ENCODE measurements around the gene MINDY3.

Gene MINDY3

DNA sequence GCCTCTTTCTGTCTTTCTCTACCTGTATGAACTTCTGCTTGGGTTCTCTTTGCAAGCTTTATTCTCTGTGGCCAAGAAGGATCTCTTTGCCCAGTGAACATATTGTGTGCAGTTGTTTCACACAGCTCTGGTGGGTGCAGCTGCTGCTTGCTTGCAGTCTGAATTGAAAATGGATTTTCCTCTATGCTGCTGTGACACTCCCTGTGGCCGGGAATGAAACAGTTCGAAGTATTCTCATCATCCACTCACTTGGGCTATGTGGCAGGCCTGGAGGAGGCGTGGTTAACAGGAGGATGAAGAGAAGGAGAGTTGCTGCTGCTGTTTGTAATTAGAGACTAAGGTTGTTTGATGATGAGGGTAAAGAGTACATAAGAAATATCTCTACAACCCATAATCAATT is 112.2 kb downstream of the MINDY3 start:
- DNase-seq (ENCODE audit: low read depth) = peak; percentile 10
- no peak overlapping the region for H3K4me3 ChIP-seq (ENCODE audit: low read depth, low read length)
- TF ChIP-seq, protein P1, sequence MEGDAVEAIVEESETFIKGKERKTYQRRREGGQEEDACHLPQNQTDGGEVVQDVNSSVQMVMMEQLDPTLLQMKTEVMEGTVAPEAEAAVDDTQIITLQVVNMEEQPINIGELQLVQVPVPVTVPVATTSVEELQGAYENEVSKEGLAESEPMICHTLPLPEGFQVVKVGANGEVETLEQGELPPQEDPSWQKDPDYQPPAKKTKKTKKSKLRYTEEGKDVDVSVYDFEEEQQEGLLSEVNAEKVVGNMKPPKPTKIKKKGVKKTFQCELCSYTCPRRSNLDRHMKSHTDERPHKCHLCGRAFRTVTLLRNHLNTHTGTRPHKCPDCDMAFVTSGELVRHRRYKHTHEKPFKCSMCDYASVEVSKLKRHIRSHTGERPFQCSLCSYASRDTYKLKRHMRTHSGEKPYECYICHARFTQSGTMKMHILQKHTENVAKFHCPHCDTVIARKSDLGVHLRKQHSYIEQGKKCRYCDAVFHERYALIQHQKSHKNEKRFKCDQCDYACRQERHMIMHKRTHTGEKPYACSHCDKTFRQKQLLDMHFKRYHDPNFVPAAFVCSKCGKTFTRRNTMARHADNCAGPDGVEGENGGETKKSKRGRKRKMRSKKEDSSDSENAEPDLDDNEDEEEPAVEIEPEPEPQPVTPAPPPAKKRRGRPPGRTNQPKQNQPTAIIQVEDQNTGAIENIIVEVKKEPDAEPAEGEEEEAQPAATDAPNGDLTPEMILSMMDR (conservative IDR thresholded peaks at IDR 0.05; ENCODE audit: low read depth, low read length) = no peak

- H3K4me3 ChIP-seq (ENCODE audit: low read depth, low read length) = no peak overlapping the region
- DNase-seq (ENCODE audit: low read depth) = no peak
- TF ChIP-seq, protein P1 (conservative IDR thresholded peaks at IDR 0.05; ENCODE audit: low read depth, low read length) = no peak
Observed at GRCh38 chr10:15747632-15748031, 112.7 kb downstream of the MINDY3 start.

GRCh38 chr10:15745751-15746150 is 114.6 kb downstream of the MINDY3 start:
- TF ChIP-seq, protein P1 (conservative IDR thresholded peaks at IDR 0.05; ENCODE audit: low read depth, low read length) = no peak
- DNase-seq (ENCODE audit: low read depth) = peak; percentile 55
- H3K4me3 ChIP-seq (ENCODE audit: low read depth, low read length) = no peak overlapping the region

DNA sequence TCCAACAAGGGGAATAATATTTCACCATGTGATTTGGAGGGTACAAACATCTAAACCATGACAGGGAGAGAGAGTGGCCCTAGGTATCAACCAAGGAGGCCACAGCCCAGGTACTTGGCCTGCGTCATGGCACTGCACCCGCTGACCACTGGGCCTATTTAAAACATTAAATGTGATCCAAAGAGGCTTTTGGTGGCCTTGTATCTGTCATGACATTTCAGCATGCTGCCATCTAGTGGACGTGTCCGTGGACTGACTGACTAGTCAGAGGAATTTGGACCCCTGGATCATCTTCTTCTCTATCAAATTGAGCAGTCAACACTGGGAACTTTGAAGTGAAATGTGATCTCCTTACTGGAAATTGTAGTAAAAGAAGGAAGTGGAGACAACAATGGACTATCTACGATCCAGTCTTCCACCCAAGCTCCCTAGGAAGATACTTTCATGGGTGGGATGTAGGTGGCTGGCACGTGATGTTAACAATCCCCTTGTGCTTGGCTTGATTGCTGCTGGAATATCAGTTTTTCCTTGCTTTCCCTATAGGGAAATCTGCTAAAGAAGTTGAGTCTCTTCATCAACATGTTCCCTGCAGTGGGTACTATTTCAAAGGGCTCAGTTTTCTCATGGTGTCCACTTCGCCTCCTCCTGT is 116.0 kb downstream of the MINDY3 start:
- peak; percentile 81 for DNase-seq (ENCODE audit: low read depth)
- H3K4me3 ChIP-seq (ENCODE audit: low read depth, low read length) = no peak overlapping the region
- TF ChIP-seq, protein P1 (conservative IDR thresholded peaks at IDR 0.05; ENCODE audit: low read depth, low read length) = peak; percentile 72

DNA sequence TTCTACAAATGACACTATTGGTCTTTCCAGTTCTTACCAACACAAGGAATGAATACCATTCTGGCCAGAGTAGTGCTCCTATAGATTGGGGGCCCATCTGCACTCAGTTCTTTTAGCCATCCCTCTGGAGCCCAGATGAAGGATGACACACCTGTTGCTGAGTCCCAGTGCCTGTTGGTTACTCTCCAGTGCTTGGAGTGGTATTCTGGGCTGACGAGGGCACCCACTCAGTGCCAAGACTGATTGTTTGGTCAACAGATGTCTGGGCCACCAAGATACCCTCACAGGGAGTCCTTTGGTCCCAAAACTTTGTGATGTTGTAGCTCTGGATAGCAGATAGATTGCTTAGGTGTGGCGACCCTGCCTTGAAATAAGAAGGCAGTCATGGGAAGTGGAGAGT is 116.9 kb downstream of the MINDY3 start:
- DNase-seq (ENCODE audit: low read depth) = no peak
- no peak overlapping the region for H3K4me3 ChIP-seq (ENCODE audit: low read depth, low read length)
- TF ChIP-seq, protein P1 (conservative IDR thresholded peaks at IDR 0.05; ENCODE audit: low read depth, low read length) = no peak

GRCh38 chr10:15742836-15743235 is 117.5 kb downstream of the MINDY3 start:
- TF ChIP-seq, protein P1 (conservative IDR thresholded peaks at IDR 0.05; ENCODE audit: low read depth, low read length) = no peak
- DNase-seq (ENCODE audit: low read depth) = no peak
- H3K4me3 ChIP-seq (ENCODE audit: low read depth, low read length) = no peak overlapping the region

- DNase-seq (ENCODE audit: low read depth) = no peak
- TF ChIP-seq, protein P1 (conservative IDR thresholded peaks at IDR 0.05; ENCODE audit: low read depth, low read length) = no peak
- H3K4me3 ChIP-seq (ENCODE audit: low read depth, low read length) = no peak overlapping the region
Observed at GRCh38 chr10:15742102-15742501, 118.2 kb downstream of the MINDY3 start.

Measured in choroid plexus epithelial cell (primary cell).